ENCODE results near the gene MCC.
A peak's percentile ranks its signal among the peaks of the same experiment; 100 is the strongest.

The MCC gene

GRCh38 chr5:113311301-113311700 is 177.0 kb downstream of the MCC start:
- DNase-seq, result no peak

DNA sequence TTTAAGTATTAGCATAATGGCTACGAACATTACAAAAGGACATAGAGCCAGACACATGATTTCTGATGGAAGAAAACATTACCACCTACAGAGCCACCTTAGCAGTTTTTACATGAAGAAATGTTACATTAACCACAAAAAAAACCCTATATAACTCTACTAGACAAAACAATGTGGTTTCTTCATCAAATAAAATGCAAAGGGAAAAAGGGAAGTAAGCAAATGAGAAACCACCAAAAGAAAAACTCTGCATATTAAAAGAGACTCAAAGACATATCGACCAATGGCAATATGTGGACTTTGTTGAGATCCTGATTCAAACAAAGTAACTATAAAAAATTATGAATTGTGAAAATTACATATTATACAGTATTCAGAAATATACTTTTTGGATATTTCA is 186.1 kb downstream of the MCC start:
- DNase-seq, result no peak

- no peak for DNase-seq
Measured at GRCh38 chr5:113299591-113299990, 188.7 kb downstream of the MCC start.

DNA sequence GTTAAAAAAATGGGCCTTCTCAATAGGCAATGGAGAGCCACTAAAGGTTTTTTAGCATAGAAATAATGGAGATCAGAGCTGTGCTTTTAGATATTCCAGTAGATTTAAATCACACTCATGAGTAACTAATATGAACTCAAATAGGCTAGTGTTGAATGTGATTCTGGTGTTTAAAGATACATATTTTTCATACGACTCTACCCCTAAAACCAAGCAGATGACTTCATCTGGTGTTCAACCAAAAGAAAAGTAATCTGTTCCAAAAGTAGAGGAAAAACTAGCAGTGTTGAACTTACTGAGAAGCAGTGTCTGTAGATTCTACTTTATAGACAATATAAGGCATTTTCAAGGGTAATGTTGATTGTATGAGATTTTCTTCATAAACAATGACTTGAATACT is 191.6 kb downstream of the MCC start:
- no peak for DNase-seq

DNA sequence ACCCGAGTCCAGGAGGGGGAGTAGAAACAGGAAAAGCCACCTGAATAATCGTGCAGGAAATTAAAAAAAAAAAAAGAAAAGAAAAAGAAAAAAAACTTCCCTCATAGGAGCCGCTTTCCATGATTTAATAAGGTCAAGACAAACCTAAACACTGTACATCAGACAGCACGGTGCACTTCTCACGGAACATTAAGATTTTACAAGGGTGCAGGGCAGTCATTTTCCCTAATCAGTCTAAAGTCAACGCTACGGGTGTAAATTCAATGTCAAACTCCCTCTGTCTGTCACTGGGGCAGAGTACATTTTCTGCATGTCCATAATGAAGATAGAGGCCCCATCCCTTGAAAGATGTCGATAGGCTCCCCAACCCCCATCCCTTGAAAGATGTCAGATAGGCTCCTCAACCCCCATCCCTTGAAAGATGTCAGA is 193.1 kb downstream of the MCC start:
- no peak for DNase-seq

- peak; percentile 65 to 70 for DNase-seq
Measured at GRCh38 chr5:113294311-113295110, 193.7 kb downstream of the MCC start.

DNA sequence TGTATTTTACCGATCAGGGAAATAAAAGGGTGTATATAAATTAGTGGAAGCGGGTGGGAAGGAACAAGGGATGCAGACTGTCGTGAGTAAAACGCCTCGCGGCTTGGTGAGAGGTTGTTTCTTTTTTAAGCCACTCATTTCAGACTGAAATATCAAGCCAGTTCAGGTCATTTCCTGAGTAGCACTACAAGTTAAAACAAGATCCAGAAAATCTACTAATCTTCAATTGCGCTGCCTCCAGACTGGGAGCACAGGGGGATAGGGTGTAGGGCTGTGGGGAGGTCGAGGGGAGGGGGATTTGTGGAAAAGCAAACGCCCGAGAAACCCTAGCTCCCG is 194.3 kb downstream of the MCC start:
- peak in 1 of 2 donors; percentile 3 for DNase-seq

- no peak for DNase-seq
Measured at GRCh38 chr5:113293068-113293974, 194.9 kb downstream of the MCC start.

GRCh38 chr5:113292462-113292861 is 195.8 kb downstream of the MCC start:
- DNase-seq, result no peak

DNA sequence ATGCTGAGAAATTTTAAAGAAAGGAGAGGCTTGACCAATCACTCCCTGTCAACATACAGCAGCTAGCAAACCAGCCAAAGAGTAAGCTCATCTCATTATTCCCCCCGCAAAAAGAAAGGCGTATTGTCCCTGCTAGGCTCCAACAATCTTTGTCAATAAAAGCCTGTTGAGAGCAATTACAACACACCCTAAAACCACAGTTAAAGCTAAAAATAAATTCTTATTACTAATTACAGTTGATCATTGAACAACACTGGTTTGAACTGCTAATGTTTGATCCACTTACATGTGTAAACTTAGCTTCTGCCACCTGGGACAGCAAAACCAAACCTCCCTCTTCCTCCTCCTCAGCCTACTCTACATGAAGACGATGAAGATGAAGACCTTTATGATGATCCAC is 204.7 kb downstream of the MCC start:
- no peak for DNase-seq

GRCh38 chr5:113282472-113282871 is 205.8 kb downstream of the MCC start:
- no peak for DNase-seq

- no peak for DNase-seq
Measured at GRCh38 chr5:113281194-113281593, 207.1 kb downstream of the MCC start.

DNA sequence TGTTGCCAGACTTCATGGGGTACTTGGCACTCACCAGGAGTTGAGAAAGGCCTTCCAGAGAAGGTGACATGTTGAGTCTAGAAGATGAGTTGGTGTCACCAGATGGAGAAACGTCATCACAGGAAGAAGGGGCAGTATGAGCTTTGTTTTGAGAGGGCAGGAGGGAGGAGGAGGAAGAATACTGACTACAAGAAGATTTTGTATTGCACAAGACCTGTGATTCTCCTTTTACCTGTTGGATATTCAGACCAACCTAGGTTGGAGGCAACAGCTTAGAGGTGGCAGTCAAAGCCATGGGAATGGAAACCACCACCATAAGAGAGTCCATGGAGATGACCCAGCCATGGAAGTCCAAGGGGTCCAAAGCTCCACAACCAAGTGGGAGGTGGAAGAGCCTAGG is 207.7 kb downstream of the MCC start:
- no peak for DNase-seq

DNA sequence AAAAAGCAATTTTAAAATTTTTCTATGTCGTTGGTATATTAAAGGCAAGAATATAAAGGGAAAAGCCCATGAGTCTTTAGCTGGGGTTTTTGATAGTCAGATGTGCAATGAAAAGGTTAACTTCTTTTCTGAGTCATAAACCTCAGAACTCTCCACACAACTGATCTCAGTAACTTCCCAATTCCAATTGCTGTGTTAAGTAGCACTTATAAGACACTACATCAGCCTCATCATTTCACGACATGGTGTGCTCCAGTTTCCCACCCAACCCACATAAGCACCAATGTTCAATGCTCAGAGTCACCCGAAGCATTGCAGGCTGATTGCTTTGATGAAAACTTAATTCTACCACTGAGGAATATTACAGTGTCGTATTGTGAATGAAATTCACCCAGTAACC is 209.3 kb downstream of the MCC start:
- no peak for DNase-seq

GRCh38 chr5:113276493-113276892 is 211.8 kb downstream of the MCC start:
- no peak for DNase-seq

DNA sequence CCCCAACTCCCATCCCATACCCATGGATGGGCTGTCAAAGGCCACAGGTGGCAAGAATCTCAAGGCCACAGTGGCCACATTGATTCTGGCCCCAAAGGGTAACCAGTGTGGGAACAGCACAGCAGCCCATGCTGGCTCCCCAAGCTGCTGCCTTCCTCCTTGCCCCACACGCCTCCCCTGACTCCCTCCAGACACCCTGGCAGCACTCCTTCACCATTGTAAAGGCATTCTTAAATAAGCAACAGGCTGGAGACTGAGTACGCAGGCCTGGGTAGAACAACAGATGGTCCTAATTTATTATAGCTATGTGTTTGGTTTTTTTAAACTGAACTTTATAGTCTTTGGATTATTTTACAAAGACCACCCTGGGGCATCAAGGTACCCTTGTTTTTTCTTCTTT is 212.3 kb downstream of the MCC start:
- no peak for DNase-seq

- DNase-seq, result no peak
Measured at GRCh38 chr5:113274836-113275414, 213.3 kb downstream of the MCC start.

- DNase-seq, result no peak
Measured at GRCh38 chr5:113273948-113274347, 214.3 kb downstream of the MCC start.

DNA sequence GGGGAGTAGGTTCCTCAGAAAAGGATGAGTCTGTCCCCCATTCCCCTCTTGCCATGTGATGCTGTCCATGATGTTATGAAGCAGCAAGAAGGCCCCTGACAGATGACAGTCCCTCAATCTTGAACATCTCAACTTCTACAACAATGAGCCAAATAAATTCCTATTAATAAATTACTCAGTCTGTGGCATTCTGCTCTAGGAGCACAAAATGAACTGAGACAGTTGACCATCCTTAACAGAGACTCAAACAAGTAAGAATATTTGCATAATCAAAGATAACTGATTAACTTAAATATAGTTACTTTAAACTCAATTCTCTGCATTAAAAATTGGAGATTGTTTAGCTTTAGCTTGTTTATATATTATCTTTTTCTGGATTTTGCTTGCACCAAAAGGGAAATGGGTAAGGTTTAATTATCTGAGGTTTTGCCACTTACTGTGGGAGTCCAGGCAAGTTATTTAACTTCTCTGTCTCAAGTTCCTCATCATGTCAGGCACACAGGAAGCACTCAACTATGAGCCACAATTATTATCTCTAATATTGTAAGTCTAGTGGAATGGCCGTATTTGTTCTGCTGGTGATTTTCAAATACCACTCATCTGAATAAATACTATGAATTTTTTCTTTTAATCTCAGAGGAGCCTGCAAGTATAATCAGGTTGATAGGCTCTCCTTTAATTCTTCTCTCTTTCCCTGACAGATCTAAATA is 216.4 kb downstream of the MCC start:
- no peak for DNase-seq

DNA sequence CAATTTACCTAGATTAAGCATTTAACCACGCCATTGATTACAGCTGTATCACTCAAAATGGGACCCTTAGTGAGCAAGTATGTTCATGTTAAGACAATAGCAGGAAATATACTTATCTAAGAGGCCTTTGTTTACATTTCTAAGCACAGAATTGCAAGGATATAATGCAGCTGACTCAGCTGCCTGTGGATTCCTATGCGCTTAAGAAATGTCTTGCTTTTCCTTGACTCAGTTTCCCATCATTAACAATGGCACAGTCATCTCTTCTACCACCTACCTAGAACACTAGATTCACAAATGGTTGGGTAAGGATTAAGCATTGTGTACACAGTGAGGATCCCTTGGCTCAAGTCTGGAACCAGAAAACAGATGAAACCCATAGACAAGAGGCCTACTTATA is 217.2 kb downstream of the MCC start:
- no peak for DNase-seq

DNA sequence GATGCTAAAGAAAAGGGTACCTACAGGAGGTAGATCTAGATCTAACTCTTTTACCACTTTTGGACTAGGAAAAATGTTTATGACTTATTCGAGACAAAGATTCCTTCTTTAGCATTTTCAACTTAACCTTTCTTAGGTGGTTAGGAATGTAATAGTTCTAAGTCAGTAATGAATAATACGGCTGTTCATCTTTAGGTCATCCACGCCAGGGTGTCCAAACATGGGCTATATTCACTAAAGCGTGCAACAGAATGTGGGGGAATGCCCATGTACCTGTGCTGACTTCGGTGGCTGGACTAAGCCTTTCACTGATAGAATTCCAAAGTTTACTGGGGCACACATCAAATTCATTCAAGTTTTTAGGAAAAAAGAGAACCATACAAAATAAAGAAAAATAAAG is 218.2 kb downstream of the MCC start:
- no peak for DNase-seq

DNA sequence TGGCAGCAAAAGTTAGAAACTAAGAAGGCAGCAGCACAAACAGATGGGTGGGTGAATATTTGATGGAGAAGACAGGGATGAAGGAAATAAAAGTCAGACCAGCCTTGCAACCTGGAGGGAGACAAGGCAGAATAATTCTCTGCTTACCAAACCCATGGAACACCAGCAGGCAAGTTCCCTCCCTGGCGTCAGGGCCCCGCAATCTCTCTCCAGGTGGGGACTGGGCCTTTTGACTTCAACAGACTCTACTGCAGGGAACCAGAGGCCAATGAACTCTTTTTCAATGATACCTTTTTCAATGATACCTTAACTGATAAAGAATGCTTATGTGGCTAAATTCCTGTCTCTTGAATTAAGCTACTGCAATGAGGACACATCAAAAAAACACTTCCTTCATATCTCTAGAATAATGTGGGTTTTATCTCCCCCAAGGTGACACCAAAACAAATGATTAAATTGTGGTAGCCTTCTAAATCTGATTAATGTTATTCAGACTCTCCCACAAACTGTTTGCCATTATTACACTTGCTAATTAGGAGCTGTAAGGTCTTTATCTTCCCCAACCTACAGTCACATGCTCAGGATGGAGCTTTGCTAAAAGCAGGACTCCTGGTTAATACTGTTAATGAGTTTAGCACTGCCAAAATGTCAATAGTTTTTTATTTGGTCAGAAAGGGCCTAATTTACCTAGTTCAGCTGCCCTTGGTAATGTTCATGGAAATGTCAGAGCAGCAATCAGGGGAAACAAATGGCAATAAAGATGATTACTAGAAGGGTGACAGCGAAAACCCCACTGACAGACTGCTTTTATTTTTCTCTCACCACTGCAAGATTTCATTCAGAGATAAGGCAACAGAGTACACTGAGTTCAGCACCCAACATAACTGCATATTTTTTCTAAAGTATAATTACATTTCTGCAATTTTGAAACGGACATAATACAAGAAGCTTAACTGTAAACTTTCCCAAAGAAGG is 218.9 kb downstream of the MCC start:
- no peak for DNase-seq

Measured in CD4-positive, alpha-beta T cell treated with Interleukin-1 beta for 1 hour (primary cell).